GM19397 (cell line): ENCODE data around the gene OR7C2.
"Not testable (repeated sequence)": the region's sequence is repeated elsewhere in the genome, so short reads cannot be mapped to it uniquely, and the experiment has no call there.

Experiments
- ATAC-seq: cut with Tn5 transposase; IDR thresholded peaks from one replicate; pipeline ENCODE4 v1.9.1; 2021; ENCODE audit warnings: mild to moderate bottlenecking, moderate library complexity; ENCODE audit not compliant: unreplicated experiment

The OR7C2 gene

DNA sequence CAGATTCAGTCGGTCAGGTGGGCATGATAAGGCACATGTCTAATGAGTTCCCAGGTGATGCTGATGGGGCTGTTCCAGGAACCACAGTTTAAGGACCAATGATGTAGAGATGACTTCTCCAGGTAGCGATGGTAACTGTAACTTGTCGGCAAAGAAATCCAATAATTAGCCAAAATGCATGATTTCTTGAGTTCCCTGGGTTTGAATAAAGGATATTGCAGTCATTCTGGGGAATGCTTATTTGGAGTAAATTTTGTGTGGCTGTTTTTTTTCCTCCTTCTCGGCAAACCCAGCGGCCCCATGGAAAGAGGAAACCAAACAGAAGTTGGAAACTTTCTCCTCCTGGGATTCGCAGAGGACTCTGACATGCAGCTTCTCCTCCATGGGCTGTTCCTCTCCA is at the start of gene OR7C2:
Gene OR7C2 (plus strand): TSS at position 301 of the 400 bp plus-strand sequence. CDS start 0 bp downstream, at position 301.
- no peak for ATAC-seq

GRCh38 chr19:14901675-14902260 is 39.5 kb upstream of the OR7C2 start:
- ATAC-seq: no peak

DNA sequence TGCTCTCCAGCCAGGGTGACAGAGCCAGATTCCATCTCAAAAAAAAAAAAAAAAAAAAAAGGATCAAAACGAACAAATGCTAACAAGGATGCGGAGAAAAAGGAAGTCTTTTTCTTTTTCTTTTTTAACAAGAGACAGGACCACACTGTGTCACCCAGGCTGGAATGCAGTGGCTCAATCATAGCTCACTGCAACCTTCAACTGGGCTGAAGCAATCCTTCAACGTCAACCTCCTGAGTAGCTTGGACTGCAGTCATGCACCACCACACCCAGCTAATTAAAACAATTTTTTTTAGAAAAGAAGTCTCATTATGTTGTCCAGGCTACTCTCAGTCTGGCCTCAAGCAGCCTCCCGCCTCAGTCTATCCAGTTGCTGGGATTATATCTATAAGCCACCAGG is 34.6 kb upstream of the OR7C2 start:
- ATAC-seq: no peak

DNA sequence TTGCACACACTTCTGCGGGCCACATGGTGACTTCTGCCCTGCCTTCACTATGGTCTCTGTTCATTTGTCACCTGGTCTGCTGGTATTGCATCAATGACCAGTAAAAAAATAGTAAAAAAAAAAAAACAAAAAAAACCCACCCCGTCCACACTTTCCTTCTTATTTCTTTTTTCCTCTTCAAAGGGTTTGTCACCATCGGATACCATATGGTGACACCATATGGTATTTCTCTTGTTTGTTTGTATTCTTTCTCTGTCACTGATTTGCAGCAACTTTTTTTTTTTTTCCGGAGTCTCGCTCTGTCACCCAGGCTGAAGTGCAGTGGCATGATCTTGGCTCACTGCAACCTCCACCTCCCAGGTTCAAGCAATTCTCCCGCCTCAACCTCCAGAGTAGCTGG is 26.2 kb upstream of the OR7C2 start:
- ATAC-seq: no peak

DNA sequence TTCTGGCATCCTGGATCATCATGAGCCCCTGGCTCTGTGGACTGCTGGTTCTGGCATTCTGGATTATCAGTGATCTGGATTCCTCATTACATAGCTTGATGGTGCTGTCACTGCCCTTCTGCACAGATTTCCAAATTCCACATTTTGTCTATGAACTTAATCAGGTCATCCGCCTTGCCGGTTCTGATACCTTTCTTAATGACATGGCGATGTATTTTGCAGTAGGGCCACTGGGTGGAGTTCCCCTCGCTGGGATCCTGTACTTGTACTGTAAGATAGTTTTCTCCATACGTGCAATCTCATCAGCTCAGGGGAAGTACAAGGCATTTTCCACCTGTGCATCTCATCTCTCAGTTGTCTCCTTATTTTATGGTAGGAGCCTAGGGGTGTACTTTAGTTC is 24.4 kb upstream of the OR7C2 start:
- no peak for ATAC-seq

DNA sequence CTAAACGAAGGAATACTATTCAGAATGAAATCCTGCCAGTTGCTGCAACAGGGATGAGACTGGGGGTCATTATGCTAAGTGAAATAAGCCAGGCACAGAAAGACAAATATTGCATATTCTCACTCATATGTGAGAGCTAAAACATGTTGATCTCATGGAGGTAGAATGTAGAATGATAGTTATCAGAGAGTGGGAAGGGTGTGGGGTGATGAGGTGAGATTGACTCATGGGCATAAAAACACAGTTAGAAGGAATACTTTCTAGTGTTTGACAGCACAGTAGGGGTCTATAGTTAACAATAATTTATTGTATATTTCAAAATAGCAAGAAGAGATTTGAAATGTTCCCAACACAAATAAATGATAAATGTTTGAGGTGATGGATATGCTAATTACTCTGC is 7.8 kb upstream of the OR7C2 start:
- ATAC-seq: no peak

DNA sequence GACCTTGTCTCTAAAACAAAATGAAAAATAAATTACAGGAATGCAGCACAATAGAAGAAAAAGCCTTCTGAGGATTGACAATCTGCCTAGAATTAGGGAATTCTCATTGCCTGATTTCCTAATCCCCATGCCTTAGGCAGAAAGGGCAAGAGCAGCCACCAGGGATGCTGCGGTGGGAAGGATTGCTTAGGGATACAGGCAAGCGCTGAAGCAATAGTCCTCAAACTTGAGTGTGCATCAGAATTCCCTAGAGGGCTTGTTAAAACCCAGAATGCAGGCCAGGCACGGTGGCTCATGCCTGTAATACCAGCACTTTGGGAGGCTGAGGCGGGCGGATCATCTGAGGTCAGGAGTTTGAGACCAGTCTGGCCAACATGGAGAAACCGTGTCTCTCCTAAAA is 1.0 kb upstream of the OR7C2 start:
- ATAC-seq: no peak

DNA sequence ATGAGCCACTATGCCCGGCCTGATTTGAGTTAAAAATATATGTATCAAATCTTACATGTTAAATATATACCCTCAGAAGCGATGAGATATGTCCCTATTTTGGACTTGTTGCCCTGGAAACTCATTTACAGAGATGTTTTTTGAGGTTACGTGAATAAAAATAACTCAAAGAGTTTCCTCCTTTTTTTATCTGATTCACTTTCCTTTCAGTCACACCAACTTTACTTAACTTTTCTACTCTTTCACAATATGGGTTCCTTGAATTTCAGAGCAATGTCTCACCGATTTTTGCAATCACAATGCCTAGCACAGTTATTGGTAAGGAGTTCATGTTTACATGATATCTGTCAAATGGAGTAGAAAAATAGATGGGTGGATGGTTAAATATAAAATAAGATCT is 2.3 kb downstream of the OR7C2 start:
- no peak for ATAC-seq

DNA sequence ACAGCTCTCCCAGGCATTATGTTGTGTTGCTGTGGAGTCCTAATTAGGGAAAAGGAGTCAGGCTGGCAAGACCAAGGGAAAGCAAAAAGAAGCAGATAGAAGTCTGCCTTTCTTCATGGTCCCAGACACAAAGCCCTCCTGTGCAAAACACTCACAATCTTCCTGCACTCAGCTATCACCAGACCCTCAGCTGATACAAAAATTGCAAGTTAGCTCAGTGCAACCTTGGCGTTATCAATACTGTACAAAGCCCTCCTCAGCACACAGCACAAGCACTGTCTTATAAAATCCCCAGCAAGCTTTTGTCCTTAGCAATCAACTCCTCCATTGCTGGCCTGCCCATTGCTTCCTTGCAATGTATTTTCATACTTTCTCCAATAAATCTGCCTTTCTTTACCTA is 3.2 kb downstream of the OR7C2 start:
- ATAC-seq: no peak

- ATAC-seq: not testable (repeated sequence)
Observed at GRCh38 chr19:14949413-14949812, 8.1 kb downstream of the OR7C2 start.

DNA sequence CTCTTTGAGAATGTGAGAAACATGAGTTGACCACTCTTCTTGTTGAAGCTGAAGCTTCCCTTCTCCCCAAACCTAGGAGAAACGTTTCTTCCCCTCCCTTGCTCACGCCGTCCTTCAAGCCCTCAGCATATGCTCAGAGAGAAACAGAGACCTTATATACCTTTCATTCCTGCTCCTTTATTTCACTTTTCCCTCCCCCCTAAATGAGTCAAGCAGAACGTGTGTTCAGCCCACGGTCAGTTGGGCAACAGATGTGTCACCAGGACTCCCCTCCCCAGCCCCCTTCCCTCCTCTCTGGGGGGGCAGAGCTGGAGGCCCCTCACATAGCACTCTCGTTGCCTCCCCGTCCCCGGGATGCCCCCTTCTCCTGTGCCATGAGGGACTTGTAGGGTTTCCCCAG is 8.6 kb downstream of the OR7C2 start:
- ATAC-seq: no peak

GRCh38 chr19:14950421-14950820 is 9.1 kb downstream of the OR7C2 start:
- no peak for ATAC-seq

DNA sequence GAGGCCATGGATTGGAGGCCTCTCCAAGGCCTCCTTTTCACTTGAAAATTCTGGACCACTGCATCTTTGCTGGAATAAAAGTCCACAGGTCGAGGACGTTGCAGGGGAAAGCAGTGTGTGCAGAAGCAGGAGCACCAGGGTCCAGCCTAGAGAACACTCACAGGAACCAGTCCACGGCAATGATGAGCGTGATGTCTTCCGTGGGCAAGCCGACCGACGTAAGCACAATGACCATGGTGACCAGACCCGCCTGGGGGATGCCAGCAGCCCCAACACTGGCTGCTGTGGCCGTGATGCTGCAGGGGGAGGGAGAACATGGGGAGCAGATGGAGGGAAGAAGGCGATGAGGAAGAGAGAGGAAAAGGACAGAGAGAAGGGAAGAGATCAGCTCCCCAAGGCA is 11.5 kb downstream of the OR7C2 start:
- no peak for ATAC-seq

DNA sequence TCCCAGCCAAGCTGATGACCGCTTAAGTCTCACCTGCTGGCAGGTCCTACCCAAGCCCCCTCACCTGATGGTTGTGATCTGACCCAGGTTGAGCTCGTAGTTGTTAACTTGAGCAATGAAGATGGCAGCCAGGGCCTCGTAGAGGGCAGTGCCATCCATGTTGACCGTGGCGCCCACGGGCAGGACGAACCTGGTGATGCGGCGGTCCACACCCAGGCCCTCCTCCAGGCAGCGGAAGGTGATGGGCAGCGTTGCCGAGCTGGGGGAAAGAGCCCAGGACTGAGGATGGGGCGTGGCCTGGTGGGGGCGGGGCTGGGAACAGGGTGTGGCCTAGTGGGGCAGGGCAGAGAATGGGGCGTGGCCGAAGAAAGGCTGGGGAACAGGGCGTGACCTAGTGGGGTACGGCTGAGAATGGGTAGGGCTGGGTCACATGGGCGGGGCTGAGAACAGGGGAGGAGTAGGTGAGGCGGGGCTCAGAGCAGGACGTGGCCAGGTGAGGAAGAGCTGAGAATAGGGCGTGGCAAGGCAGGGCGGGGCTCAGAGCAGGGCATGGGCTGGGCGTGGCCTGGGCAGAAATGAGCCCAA is 12.9 kb downstream of the OR7C2 start:
- ATAC-seq: no peak

DNA sequence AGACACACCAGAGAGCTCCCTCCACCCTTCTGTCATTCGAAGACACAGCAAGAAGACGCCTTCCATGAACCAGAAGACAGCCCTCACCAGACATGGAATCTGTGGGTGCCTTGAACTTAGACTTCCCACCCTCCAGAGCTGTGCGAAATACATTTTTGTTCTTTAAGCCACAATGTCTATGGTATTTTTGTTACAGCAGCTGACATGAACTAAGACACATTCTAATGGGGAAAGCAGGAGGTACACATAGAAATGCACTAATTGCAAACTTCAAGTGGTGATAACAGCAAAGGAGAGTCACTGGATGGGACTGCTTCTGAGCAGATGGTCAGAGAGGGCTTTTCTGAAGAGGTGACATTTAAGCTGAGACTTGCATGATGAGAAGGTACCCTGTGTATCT is 16.2 kb downstream of the OR7C2 start:
- ATAC-seq: no peak

GRCh38 chr19:14959263-14959662 is 18.0 kb downstream of the OR7C2 start:
- no peak for ATAC-seq

GRCh38 chr19:14961956-14962685 is 20.8 kb downstream of the OR7C2 start:
- ATAC-seq: no peak

GRCh38 chr19:14968247-14968646 is 27.0 kb downstream of the OR7C2 start:
- no peak for ATAC-seq

DNA sequence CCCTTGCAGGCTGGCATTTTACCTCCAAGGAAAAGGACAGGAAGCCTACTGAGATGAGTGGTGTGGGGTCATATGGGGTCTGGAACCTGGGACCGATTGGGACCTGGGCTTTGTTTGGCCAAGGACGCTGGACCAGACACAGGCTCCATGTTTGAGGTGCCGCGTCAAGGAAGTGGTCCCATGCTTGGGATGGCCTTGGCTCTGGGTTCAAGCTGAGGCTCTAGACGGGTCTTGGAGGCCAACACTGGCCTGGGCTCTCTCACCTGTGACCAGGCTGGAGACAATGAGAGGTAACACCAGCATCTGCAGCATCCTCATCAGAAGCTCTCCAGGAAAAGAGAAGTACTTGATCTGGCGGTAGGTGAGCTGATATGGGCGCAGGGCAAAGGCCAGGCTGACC is 30.2 kb downstream of the OR7C2 start:
- no peak for ATAC-seq

DNA sequence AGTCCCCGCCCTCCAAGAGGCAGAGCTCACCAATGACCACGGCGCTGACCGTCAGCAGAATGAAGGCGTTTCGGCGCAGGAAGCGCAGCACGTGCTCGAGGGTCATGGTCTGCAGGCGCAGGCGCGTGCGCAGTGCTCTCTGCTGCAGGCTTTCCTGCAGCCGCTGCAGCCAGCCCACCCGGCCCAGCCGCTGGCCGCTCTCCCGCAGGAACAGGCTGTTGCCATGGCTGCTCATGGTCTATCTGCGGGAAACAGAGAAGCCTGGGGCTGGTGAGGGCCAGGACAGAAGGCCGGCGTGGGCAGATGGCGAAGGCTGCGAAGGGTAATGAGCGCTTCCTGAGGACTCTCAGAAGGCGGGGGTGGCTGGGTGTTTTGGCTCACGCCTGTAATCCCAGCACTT is 31.4 kb downstream of the OR7C2 start:
- no peak for ATAC-seq

DNA sequence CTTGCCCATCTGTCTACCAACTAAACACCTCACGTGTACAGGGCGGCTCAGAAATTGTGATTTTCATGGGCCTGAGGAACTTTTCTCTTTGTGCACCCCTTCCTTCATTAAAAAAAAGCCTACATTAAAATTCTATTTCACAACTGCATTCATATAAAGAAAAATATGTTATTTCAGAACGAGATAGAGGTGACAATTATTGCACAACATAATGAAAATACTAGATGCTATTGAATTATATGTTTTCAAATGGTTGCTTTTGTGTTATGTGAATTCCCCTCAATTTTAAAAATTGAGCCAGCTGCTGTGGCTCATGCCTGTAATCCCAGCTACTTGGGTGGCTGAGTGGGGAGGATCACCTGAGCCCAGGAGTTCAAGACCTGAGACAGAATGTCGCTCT is 33.2 kb downstream of the OR7C2 start:
- no peak for ATAC-seq

DNA sequence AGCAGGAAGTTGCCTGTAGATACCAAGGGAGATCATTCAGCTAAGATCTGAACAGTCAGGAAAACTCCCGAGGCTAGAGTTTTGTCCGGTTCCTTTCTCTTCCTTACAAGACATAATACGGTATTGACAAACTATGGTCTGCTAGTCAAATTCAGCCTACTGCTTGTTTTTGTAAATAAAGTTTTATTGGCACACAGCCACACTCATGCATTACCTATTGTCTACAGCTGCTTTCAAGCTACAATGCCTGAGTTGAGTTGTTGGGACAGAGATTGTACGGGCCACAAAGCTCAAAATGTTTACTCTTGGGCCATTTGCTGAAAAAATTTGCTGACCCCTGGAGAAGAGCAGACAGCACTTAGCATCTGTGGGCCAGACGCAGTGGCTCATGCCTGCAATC is 35.8 kb downstream of the OR7C2 start:
- no peak for ATAC-seq
